ENCODE measurements around the gene PIP5K1A.

PIP5K1A gene

GRCh38 chr1:151211972-151212705 is 13.8 kb downstream of the PIP5K1A start:
- TF ChIP-seq TAF1 (IDR thresholded peaks at IDR 0.05; ENCODE audit: low read depth) (no peak), CEBPB (IDR thresholded peaks at IDR 0.05) (no peak), RAD21 (IDR thresholded peaks at IDR 0.05; ENCODE audit: low read depth) (no peak), YY1 (IDR thresholded peaks at IDR 0.05; ENCODE audit: low read depth) (no peak), TCF12 (IDR thresholded peaks at IDR 0.05; ENCODE audit: low read depth) (no peak), EP300 (IDR thresholded peaks at IDR 0.05; ENCODE audit: borderline replicate concordance) (no peak), CREB1 (IDR thresholded peaks at IDR 0.05; ENCODE audit: low read depth) (no peak), USF1 (IDR thresholded peaks at IDR 0.05) (no peak), MAX (IDR thresholded peaks at IDR 0.05) (no peak), TEAD4 (IDR thresholded peaks at IDR 0.05) (no peak), REST (IDR thresholded peaks at IDR 0.05; ENCODE audit: low read depth) (no peak), ZBTB7A (IDR thresholded peaks at IDR 0.05; ENCODE audit: low read depth) (no peak), NFIC (IDR thresholded peaks at IDR 0.05) (no peak), EGR1 (IDR thresholded peaks at IDR 0.05) (no peak), FOXM1 (IDR thresholded peaks at IDR 0.05; ENCODE audit: borderline replicate concordance, low read depth) (no peak)

- no peak for TF ChIP-seq CREB1 (IDR thresholded peaks at IDR 0.05; ENCODE audit: low read depth)
- TF ChIP-seq TCF12 (IDR thresholded peaks at IDR 0.05; ENCODE audit: low read depth) = no peak
- TF ChIP-seq USF1 (IDR thresholded peaks at IDR 0.05) = no peak
- no peak for TF ChIP-seq EP300 (IDR thresholded peaks at IDR 0.05; ENCODE audit: borderline replicate concordance)
- no peak for TF ChIP-seq REST (IDR thresholded peaks at IDR 0.05; ENCODE audit: low read depth)
- no peak for TF ChIP-seq CEBPB (IDR thresholded peaks at IDR 0.05)
- TF ChIP-seq ZBTB7A (IDR thresholded peaks at IDR 0.05; ENCODE audit: low read depth) = no peak
- no peak for TF ChIP-seq RAD21 (IDR thresholded peaks at IDR 0.05; ENCODE audit: low read depth)
- no peak for TF ChIP-seq YY1 (IDR thresholded peaks at IDR 0.05; ENCODE audit: low read depth)
Measured at GRCh38 chr1:151213560-151213959, 15.2 kb downstream of the PIP5K1A start.

GRCh38 chr1:151221616-151222015 is 23.3 kb downstream of the PIP5K1A start:
- TF ChIP-seq TCF12 (IDR thresholded peaks at IDR 0.05; ENCODE audit: low read depth) = no peak
- no peak for TF ChIP-seq RAD21 (IDR thresholded peaks at IDR 0.05; ENCODE audit: low read depth)
- no peak for TF ChIP-seq EGR1 (IDR thresholded peaks at IDR 0.05)
- no peak for TF ChIP-seq REST (IDR thresholded peaks at IDR 0.05; ENCODE audit: low read depth)
- no peak for TF ChIP-seq MAX (IDR thresholded peaks at IDR 0.05)
- no peak for TF ChIP-seq TEAD4 (IDR thresholded peaks at IDR 0.05)
- TF ChIP-seq NFIC (IDR thresholded peaks at IDR 0.05) = no peak
- TF ChIP-seq FOXM1 (IDR thresholded peaks at IDR 0.05; ENCODE audit: borderline replicate concordance, low read depth) = no peak
- no peak for TF ChIP-seq EP300 (IDR thresholded peaks at IDR 0.05; ENCODE audit: borderline replicate concordance)
- no peak for TF ChIP-seq YY1 (IDR thresholded peaks at IDR 0.05; ENCODE audit: low read depth)

- TF ChIP-seq TCF12 (IDR thresholded peaks at IDR 0.05; ENCODE audit: low read depth) (no peak), MAX (IDR thresholded peaks at IDR 0.05) (no peak), YY1 (IDR thresholded peaks at IDR 0.05; ENCODE audit: low read depth) (no peak), CREB1 (IDR thresholded peaks at IDR 0.05; ENCODE audit: low read depth) (no peak), FOXM1 (IDR thresholded peaks at IDR 0.05; ENCODE audit: borderline replicate concordance, low read depth) (no peak), TEAD4 (IDR thresholded peaks at IDR 0.05) (no peak), TAF1 (IDR thresholded peaks at IDR 0.05; ENCODE audit: low read depth) (no peak), ZBTB7A (IDR thresholded peaks at IDR 0.05; ENCODE audit: low read depth) (no peak), RAD21 (IDR thresholded peaks at IDR 0.05; ENCODE audit: low read depth) (no peak), EGR1 (IDR thresholded peaks at IDR 0.05) (no peak), EP300 (IDR thresholded peaks at IDR 0.05; ENCODE audit: borderline replicate concordance) (no peak), CEBPB (IDR thresholded peaks at IDR 0.05) (no peak), REST (IDR thresholded peaks at IDR 0.05; ENCODE audit: low read depth) (no peak), USF1 (IDR thresholded peaks at IDR 0.05) (no peak)
Measured at GRCh38 chr1:151222130-151222529, 23.8 kb downstream of the PIP5K1A start.
